Mesothelial cell of epicardium (in vitro differentiated cells): ENCODE results near the gene ACTR1A. TPM values are rescaled to one million over a fixed set of nuclear protein-coding genes. Genes with fewer than 3 reads are reported as not detected.

Source experiments
- DNase-seq, 2 experiments: peaks; one replicate each; pipeline ENCODE4 v3.0.0; 2021; ENCODE audit warnings: low spot score in 2 of 2; ENCODE audit not compliant: unreplicated experiment in 2 of 2
- H3K27ac Mint-ChIP-seq: 2 replicates; pipeline ENCODE4 v1.8.0; 2021; ENCODE audit warnings: mixed read lengths
- H3K27me3 Mint-ChIP-seq: 2 replicates; pipeline ENCODE4 v1.8.0; 2021; ENCODE audit warnings: low read depth, mixed read lengths
- H3K36me3 Mint-ChIP-seq: 2 replicates; pipeline ENCODE4 v1.8.0; 2021; ENCODE audit warnings: mixed read lengths
- H3K4me1 Mint-ChIP-seq: 2 replicates; pipeline ENCODE4 v1.8.0; 2021; ENCODE audit warnings: mixed read lengths
- H3K4me3 Mint-ChIP-seq: 2 replicates; pipeline ENCODE4 v1.8.0; 2021; ENCODE audit warnings: mild to moderate bottlenecking, moderate library complexity, mixed read lengths
- H3K9me3 Mint-ChIP-seq: 2 replicates; pipeline ENCODE4 v1.8.0; 2021; ENCODE audit warnings: mixed read lengths
- CTCF ChIP-seq: fragments of 200-600 bp; sonication (generic); IDR thresholded peaks from one replicate; pipeline ENCODE4 v1.5.0; 2021; ENCODE audit warnings: antibody characterized with exemption; ENCODE audit not compliant: unreplicated experiment
- total RNA-seq: library from RNA; stranded (reverse); gene quantifications from 3 replicates; pipeline ENCODE4 v1.2.1, GENCODE V29; 2021

Gene ACTR1A
- total RNA-seq, 1 donor from 2014 or later: 91.7 TPM

GRCh38 chr10:102470579-102471546 is 31.6 kb downstream of the ACTR1A start:
- TF ChIP-seq CTCF: no peak
- H3K27ac Mint-ChIP-seq: no peak overlapping the region

GRCh38 chr10:102468683-102469082 is 33.8 kb downstream of the ACTR1A start:
- Mint-ChIP-seq H3K27me3 (no peaks in the 10 kb centered on the region), H3K4me1 (peaks cover 1% of the 10 kb centered on the region), H3K4me3 (no peak overlapping the region), H3K27ac (no peak overlapping the region), H3K36me3 (no peaks in the 10 kb centered on the region), H3K9me3 (no peaks in the 10 kb centered on the region)
- no peak for TF ChIP-seq CTCF
- DNase-seq: no peak

More at GRCh38 chr10:102470579-102471546, 31.6 kb downstream of the ACTR1A start:
- Mint-ChIP-seq H3K4me1 (no peaks in the 10 kb centered on the region), H3K4me3 (no peak overlapping the region), H3K36me3 (no peaks in the 10 kb centered on the region), H3K27me3 (no peaks in the 10 kb centered on the region), H3K9me3 (no peaks in the 10 kb centered on the region)
- DNase-seq: no peak

- no peak for DNase-seq
- Mint-ChIP-seq H3K27me3 (peaks cover 3% of the 10 kb centered on the region), H3K36me3 (no peaks in the 10 kb centered on the region), H3K4me3 (no peak overlapping the region), H3K9me3 (no peaks in the 10 kb centered on the region), H3K4me1 (peaks cover 8% of the 10 kb centered on the region), H3K27ac (no peak overlapping the region)
- no peak for TF ChIP-seq CTCF
These were observed 34.5 kb downstream of the ACTR1A start for GRCh38 chr10:102467971-102468438.

- no peak for DNase-seq
- H3K36me3 Mint-ChIP-seq: no peaks in the 10 kb centered on the region
- TF ChIP-seq CTCF: no peak
- peaks cover 9% of the 10 kb centered on the region for H3K27me3 Mint-ChIP-seq
- no peak overlapping the region for H3K4me3 Mint-ChIP-seq
- no peak overlapping the region for H3K27ac Mint-ChIP-seq
- H3K4me1 Mint-ChIP-seq: peaks cover 14% of the 10 kb centered on the region
- H3K9me3 Mint-ChIP-seq: no peaks in the 10 kb centered on the region
These were observed 35.2 kb downstream of the ACTR1A start for GRCh38 chr10:102467318-102467717.

- Mint-ChIP-seq H3K9me3 (no peaks in the 10 kb centered on the region), H3K27ac (no peak overlapping the region), H3K27me3 (peaks cover 20% of the 10 kb centered on the region), H3K4me1 (peaks cover 32% of the 10 kb centered on the region), H3K36me3 (no peaks in the 10 kb centered on the region), H3K4me3 (no peak overlapping the region)
- no peak for DNase-seq
- TF ChIP-seq CTCF: no peak
These were observed 37.0 kb downstream of the ACTR1A start for GRCh38 chr10:102465466-102465865.
